Type B pancreatic cell (in vitro differentiated cells): ENCODE data around the gene DDIT4. TPM values are rescaled to one million over a fixed set of nuclear protein-coding genes. Genes with fewer than 3 reads are reported as not detected.

Experiments
- DNase-seq: peaks from one replicate; pipeline ENCODE4 v3.0.0; 2021; ENCODE audit warnings: mixed read lengths; ENCODE audit not compliant: unreplicated experiment; ENCODE audit errors: extremely low spot score
- H3K27ac Mint-ChIP-seq: 2 replicates; pipeline ENCODE4 v1.8.0; 2021; ENCODE audit warnings: mild to moderate bottlenecking, mixed read lengths
- H3K27me3 Mint-ChIP-seq: 2 replicates; pipeline ENCODE4 v1.8.0; 2021; ENCODE audit warnings: mixed read lengths
- H3K36me3 Mint-ChIP-seq: 2 replicates; pipeline ENCODE4 v1.8.0; 2021; ENCODE audit warnings: mixed read lengths
- H3K4me1 Mint-ChIP-seq: one replicate; pipeline ENCODE4 v1.8.0; 2021; ENCODE audit warnings: mixed read lengths; ENCODE audit not compliant: unreplicated experiment
- H3K4me3 Mint-ChIP-seq: 2 replicates; pipeline ENCODE4 v1.8.0; 2021; ENCODE audit warnings: mild to moderate bottlenecking, mixed read lengths
- H3K9me3 Mint-ChIP-seq: 2 replicates; pipeline ENCODE4 v1.8.0; 2021; ENCODE audit warnings: mixed read lengths
- total RNA-seq: library from RNA; stranded (reverse); gene quantifications from 2 replicates; pipeline ENCODE4 v1.2.1, GENCODE V29; 2021; ENCODE audit warnings: low replicate concordance
- TF ChIP-seq, protein P1 (sequence below): fragments of 200-600 bp; sonication (generic); conservative IDR thresholded peaks from 2 replicates; pipeline ENCODE4 v1.5.0; 2021; ENCODE audit warnings: antibody characterized with exemption, mild to moderate bottlenecking

DDIT4 gene
- total RNA-seq, 1 donor from 2014 or later, result 95.9 TPM

DNA sequence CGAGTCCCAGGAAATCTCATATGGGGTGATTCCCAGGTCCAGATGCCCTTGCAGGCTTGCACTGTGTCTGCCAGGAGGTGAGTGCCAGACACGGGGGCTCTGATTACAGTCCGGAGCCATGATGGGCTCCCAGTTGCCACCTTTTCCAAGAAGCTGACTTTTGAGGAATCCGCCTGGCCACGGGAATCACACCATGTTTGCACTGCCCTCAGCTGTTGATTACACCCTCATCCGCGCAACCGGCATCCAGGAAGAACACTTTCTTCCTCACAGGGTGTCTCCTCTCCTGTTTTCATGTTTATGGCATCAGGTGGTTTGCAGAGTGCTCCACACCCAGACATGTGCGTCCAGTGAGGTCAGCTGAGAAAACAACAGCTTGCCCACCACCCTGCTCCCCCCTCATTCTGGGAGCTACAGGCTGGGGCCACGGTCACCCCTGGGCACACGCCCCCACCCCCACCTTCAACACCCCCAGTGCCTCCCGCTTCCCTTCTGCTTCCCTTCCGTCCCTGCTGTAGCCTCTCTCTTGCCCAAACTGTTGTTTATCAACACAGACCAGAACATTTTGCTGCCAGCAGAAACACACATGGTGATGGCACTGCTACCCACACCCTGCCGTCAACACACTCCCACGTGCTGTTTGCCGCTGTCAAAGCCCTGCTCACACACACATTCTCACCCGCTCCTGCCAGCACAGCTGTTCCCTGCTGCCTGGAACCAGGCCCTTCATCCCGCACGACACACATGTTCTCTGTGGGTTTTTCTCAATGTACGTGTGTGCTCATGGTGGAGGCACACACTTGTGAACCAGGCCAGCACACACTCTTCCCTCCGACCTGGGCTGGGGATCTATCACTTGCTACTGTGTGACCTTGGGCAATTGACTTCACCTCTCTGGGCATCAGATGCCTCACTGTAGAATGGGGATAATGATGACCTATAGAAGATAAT lies 35.8 kb downstream of the DDIT4 start:
- Mint-ChIP-seq H3K4me3 (no peak overlapping the region), H3K9me3 (no peaks in the 10 kb centered on the region), H3K36me3 (no peaks in the 10 kb centered on the region), H3K27ac (peak overlapping the region; percentile 39), H3K27me3 (no peaks in the 10 kb centered on the region), H3K4me1 (peaks cover 16% of the 10 kb centered on the region)
- no peak for DNase-seq
- TF ChIP-seq, protein P1, sequence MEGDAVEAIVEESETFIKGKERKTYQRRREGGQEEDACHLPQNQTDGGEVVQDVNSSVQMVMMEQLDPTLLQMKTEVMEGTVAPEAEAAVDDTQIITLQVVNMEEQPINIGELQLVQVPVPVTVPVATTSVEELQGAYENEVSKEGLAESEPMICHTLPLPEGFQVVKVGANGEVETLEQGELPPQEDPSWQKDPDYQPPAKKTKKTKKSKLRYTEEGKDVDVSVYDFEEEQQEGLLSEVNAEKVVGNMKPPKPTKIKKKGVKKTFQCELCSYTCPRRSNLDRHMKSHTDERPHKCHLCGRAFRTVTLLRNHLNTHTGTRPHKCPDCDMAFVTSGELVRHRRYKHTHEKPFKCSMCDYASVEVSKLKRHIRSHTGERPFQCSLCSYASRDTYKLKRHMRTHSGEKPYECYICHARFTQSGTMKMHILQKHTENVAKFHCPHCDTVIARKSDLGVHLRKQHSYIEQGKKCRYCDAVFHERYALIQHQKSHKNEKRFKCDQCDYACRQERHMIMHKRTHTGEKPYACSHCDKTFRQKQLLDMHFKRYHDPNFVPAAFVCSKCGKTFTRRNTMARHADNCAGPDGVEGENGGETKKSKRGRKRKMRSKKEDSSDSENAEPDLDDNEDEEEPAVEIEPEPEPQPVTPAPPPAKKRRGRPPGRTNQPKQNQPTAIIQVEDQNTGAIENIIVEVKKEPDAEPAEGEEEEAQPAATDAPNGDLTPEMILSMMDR, result no peak

DNA sequence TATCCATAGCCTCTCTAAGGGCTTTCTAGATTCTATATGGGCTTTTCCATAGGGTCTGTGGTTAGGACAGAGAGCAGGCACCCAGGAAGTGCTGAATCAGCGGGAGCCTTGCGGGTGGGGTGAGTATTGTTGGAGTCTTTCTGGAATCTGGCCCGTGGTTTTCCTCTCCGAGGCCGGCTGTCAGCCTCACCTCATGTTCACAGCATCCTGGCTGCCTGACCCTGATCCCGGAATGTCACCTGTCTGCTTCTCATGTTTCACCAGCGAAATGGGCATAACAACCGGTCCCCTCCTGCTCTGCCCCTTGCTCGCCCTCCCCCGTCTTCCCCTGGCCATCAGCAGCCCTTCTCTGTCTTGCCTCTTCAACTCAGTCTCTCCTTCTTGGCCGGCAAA lies 36.5 kb downstream of the DDIT4 start:
- H3K4me3 Mint-ChIP-seq, result no peak overlapping the region
- peaks cover 17% of the 10 kb centered on the region for H3K4me1 Mint-ChIP-seq
- H3K27me3 Mint-ChIP-seq, result no peaks in the 10 kb centered on the region
- H3K9me3 Mint-ChIP-seq, result no peaks in the 10 kb centered on the region
- TF ChIP-seq, protein P1, result no peak
- peak overlapping the region; percentile 8 for H3K27ac Mint-ChIP-seq
- no peak for DNase-seq
- H3K36me3 Mint-ChIP-seq, result no peaks in the 10 kb centered on the region

DNA sequence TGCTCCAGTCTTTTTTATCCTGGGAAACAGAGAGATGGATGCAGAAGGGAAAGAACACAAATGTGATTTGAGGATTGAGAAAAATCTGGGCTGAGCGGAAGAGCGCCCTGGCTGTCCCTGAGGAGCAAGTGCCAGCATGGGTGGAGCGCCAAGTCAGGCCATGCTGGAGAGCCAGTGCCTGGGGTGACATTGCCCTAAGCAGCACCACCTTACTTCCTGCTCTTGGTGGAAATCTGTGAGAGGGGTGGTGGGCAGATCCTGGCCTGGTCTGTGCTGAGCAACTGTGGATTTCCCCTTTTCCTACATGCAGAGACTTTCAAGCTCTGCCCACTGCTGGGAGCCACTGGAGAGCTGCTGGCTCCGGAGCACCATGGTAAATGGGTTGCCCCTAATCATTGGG lies 36.9 kb downstream of the DDIT4 start:
- TF ChIP-seq, protein P1, result no peak
- Mint-ChIP-seq H3K27ac (no peak overlapping the region), H3K36me3 (no peaks in the 10 kb centered on the region), H3K27me3 (no peaks in the 10 kb centered on the region), H3K9me3 (no peaks in the 10 kb centered on the region), H3K4me3 (no peak overlapping the region), H3K4me1 (peaks cover 21% of the 10 kb centered on the region)
- no peak for DNase-seq

DNA sequence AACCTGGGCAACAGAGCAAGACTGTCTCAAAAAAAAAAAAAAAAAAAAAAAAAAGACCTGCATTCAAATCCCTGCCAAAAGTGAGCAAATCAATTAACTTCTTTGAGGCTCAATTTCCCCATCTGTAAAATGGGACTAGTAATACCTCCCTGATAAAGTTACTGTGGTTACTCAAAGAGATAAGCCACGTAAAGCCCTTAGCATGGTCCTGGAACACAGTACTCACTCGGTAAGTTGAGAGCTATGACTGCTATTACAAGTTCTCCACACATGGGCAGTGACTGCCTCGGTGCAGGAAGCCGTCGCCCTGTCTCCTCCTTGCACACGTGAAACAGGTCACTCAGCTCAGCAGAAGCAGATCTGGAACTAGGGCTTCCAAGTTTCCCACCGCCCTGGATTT lies 37.9 kb downstream of the DDIT4 start:
- TF ChIP-seq, protein P1, result no peak
- Mint-ChIP-seq H3K9me3 (no peaks in the 10 kb centered on the region), H3K27me3 (no peaks in the 10 kb centered on the region), H3K4me1 (peaks cover 27% of the 10 kb centered on the region), H3K36me3 (no peaks in the 10 kb centered on the region), H3K27ac (no peak overlapping the region), H3K4me3 (no peak overlapping the region)
- DNase-seq, result no peak

DNA sequence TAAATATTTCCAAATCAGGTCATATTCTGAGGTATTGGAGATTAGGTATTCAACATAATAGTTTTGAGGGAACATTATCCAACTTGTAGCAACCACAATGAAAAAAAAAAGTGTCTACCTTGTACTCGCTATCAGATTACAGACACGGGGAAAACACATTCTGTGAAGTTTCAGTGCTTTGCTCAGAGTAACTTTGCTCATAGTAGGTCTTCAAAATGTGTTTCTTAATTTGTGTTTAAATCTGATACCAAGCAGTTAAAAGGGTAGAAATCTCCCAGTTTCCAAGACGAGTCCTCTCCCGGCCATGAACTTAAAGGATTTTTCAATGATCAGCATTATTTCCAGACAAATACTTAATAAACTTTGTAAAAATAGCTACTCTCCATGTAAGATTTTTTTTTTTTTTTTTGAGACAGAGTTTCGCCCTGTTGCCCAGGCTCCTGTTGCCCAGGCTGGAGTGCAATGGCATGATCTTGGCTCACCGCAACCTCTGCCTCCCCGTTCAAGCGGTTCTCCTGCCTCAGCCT lies 39.2 kb downstream of the DDIT4 start:
- Mint-ChIP-seq H3K27me3 (no peaks in the 10 kb centered on the region), H3K4me1 (peaks cover 31% of the 10 kb centered on the region), H3K36me3 (no peaks in the 10 kb centered on the region), H3K9me3 (no peaks in the 10 kb centered on the region), H3K4me3 (no peak overlapping the region), H3K27ac (no peak overlapping the region)
- TF ChIP-seq, protein P1, result no peak
- no peak for DNase-seq
